ENCODE results near the gene VTI1A. TPM values are rescaled to one million over a fixed set of nuclear protein-coding genes. Genes with fewer than 3 reads are reported as not detected.

The VTI1A gene
- total RNA-seq, 1 experiment from 2014 or later: 22.0 TPM

- no peak for TF ChIP-seq CTCF (conservative IDR thresholded peaks at IDR 0.05)
- Histone ChIP-seq H3K79me2 (ENCODE audit: insufficient read depth, low read length) (no peaks in the 10 kb centered on the region), H3T11ph (ENCODE audit: low read length) (no peak overlapping the region), H2AFZ (ENCODE audit: low read length) (no peak overlapping the region), H2BK20ac (ENCODE audit: low read depth, low read length, poor library complexity, severe bottlenecking) (no peak overlapping the region), H3K27ac (ENCODE audit: insufficient read length, low read depth, low read length) (no peak overlapping the region), H4K8ac (replicated peaks; ENCODE audit: insufficient read length, low read depth, low read length) (no peak overlapping the region), H3K9ac (ENCODE audit: extremely low read depth, insufficient read length, low read length) (no peak overlapping the region), H4K5ac (ENCODE audit: insufficient read length, low read depth, low read length) (no peak overlapping the region), H2BK5ac (ENCODE audit: insufficient read length, low read length) (no peak overlapping the region), H3K79me1 (ENCODE audit: insufficient read depth, low read depth, low read length, poor library complexity, severe bottlenecking) (no peaks in the 10 kb centered on the region), H3K23me2 (ENCODE audit: insufficient read length, low read depth, low read length, poor library complexity, severe bottlenecking) (no peaks in the 10 kb centered on the region), H3K14ac (ENCODE audit: insufficient read depth, low read length) (no peak overlapping the region), H3K4me1 (ENCODE audit: insufficient read depth, low read length) (peaks cover 5% of the 10 kb centered on the region; the same call in 1 of the 2 replicates), H2BK12ac (ENCODE audit: insufficient read length, low read depth, low read length) (no peak overlapping the region), H3K23ac (ENCODE audit: insufficient read length, low read depth, low read length) (no peak overlapping the region), H3K4me2 (ENCODE audit: insufficient read depth, insufficient read length, low read length) (no peak overlapping the region), H2AK5ac (ENCODE audit: insufficient read length, low read length) (no peak overlapping the region), H3K9me3 (ENCODE audit: control insufficient read depth, low read depth, low read length) (peaks cover 6% of the 10 kb centered on the region), H4K91ac (ENCODE audit: insufficient read length, low read depth, low read length) (no peak overlapping the region), H2BK120ac (ENCODE audit: low read depth, low read length, poor library complexity, severe bottlenecking) (no peak overlapping the region), H3K4ac (ENCODE audit: low read depth, low read length) (no peak overlapping the region), H3K56ac (ENCODE audit: insufficient read length, low read depth, low read length) (no peak overlapping the region), H3K27me3 (ENCODE audit: insufficient read depth, low read length) (no peaks in the 10 kb centered on the region), H4K20me1 (ENCODE audit: control insufficient read depth, insufficient read depth, insufficient read length) (no peaks in the 10 kb centered on the region), H2BK15ac (ENCODE audit: low read depth, low read length) (no peak overlapping the region), H3K18ac (ENCODE audit: insufficient read length, low read depth, low read length) (no peak overlapping the region)
- peaks cover 15 to 24% of the 10 kb centered on the region in 2 experiments for H3K9me3 Mint-ChIP-seq
- no peak for DNase-seq
- no CpG with 5 or more reads among the region's 3 CpGs for WGBS (ENCODE audit: extremely low coverage, insufficient read length, low lambda C conversion rate)
- H3K27ac Mint-ChIP-seq: no peak overlapping the region
- peaks cover 17 to 29% (median 21%) of the 10 kb centered on the region in 3 experiments for H3K36me3 Mint-ChIP-seq (ENCODE audit: insufficient read depth in 1 of 3, low read depth in 3 of 3)
- H3K4me1 Mint-ChIP-seq: peaks cover 16 to 29% of the 10 kb centered on the region in 2 experiments
- H3K27me3 Mint-ChIP-seq (ENCODE audit: low read depth): peaks cover 7% of the 10 kb centered on the region
- no peak overlapping the region for H3K4me3 Mint-ChIP-seq
Measured at GRCh38 chr10:112842832-112843360, 395.9 kb downstream of the VTI1A start.

Measured in H9 (cell line).